HepG2 (cell line): ENCODE data around the gene CARHSP1. TPM values are rescaled to one million over a fixed set of nuclear protein-coding genes. Genes with fewer than 3 reads are reported as not detected.

ENCODE experiments used
- ESRRA ChIP-seq: sonication (generic); formaldehyde crosslinking; IDR thresholded peaks from 2 replicates; pipeline ENCODE4 v1.5.1; 2020; ENCODE audit warnings: mild to moderate bottlenecking, low read depth, missing genetic modification reagents
- GABPA ChIP-seq, 2 experiments: IDR thresholded peaks; 2 replicates each; pipeline ENCODE4 v1.6.1; 2011 to 2016; ENCODE audit warnings: low read depth in 2 of 2, low read length in 1 of 2, missing biosample characterization in 1 of 2, missing genetic modification characterization in 1 of 2
- GATAD1 ChIP-seq: IDR thresholded peaks from 2 replicates; pipeline ENCODE4 v1.6.1; 2016; ENCODE audit warnings: missing genetic modification reagents, missing compliant biosample characterization
- NFE2L2 ChIP-seq: fragments of 150-350 bp; IDR thresholded peaks from 2 replicates; pipeline ENCODE4 v1.6.1; 2014; ENCODE audit warnings: low read length
- PAX8 ChIP-seq: sonication (generic); formaldehyde crosslinking; IDR thresholded peaks from 2 replicates; pipeline ENCODE4 v1.8.0; 2022; ENCODE audit warnings: mild to moderate bottlenecking, missing genetic modification reagents, borderline replicate concordance
- STAG1 ChIP-seq: sonication (generic); formaldehyde crosslinking; IDR thresholded peaks from 2 replicates; pipeline ENCODE4 v1.4.0; 2020; ENCODE audit warnings: missing genetic modification reagents
- ZNF10 ChIP-seq: sonication (generic); formaldehyde crosslinking; IDR thresholded peaks from 2 replicates; pipeline ENCODE4 v1.4.0; 2020; ENCODE audit warnings: mild to moderate bottlenecking, low read depth, missing genetic modification reagents, borderline replicate concordance
- polyA plus RNA-seq, 8 experiments: library from polyadenylated mRNA; depleted of rRNA in 3 of 8; stranded (reverse) in 7 of 8; unstranded in 1 of 8; fragments of >200 nt; fragmentation: Illumina TruSeq in 4 of 8; extraction: Trizol in 4 of 8; gene quantifications; 2 replicates each; pipeline versions ENCODE4 v1.2.1 to v1.2.3, GENCODE V29; 2011 to 2016; ENCODE audit warnings: low read depth in 4 of 8, missing spikeins in 1 of 8, mixed read lengths in 1 of 8; ENCODE audit not compliant: insufficient read depth in 1 of 8
- total RNA-seq, 5 experiments: library from RNA; depleted of rRNA; stranded (reverse); fragments of >200 nt; fragmentation: Illumina TruSeq; extraction: Trizol; gene quantifications; 2 replicates each; pipeline ENCODE4 v1.2.3, GENCODE V29; 2016; ENCODE audit warnings: low read depth in 1 of 5
- TF ChIP-seq, protein P1 (sequence below): sonication (generic); formaldehyde crosslinking; IDR thresholded peaks from 2 replicates; pipeline ENCODE4 v1.4.0; 2020; ENCODE audit warnings: missing genetic modification reagents, borderline replicate concordance
- TF ChIP-seq, protein P2 (sequence below): sonication (generic); formaldehyde crosslinking; IDR thresholded peaks from 2 replicates; pipeline ENCODE4 v1.5.1; 2020; ENCODE audit warnings: mild to moderate bottlenecking, moderate library complexity, missing genetic modification reagents
- TF ChIP-seq, protein P3 (sequence below): sonication (generic); formaldehyde crosslinking; IDR thresholded peaks from 2 replicates; pipeline ENCODE4 v1.4.0; 2020; ENCODE audit warnings: missing genetic modification reagents; ENCODE audit errors: not compliant biosample characterization
- TF ChIP-seq, protein P4 (sequence below): sonication (generic); formaldehyde crosslinking; IDR thresholded peaks from 2 replicates; pipeline ENCODE4 v1.4.0; 2020; ENCODE audit warnings: missing genetic modification reagents, borderline replicate concordance
- TF ChIP-seq, protein P5 (sequence below): sonication (generic); formaldehyde crosslinking; conservative IDR thresholded peaks from 2 replicates; pipeline ENCODE4 v1.4.0; 2020; ENCODE audit warnings: mild to moderate bottlenecking, missing genetic modification reagents, moderate library complexity

Gene CARHSP1
- total and polyA plus RNA-seq, 2 of the 13 experiments (the other 11 are each of a cell fraction or from before 2014, with no cell fraction given) = 173 to 345 TPM

DNA sequence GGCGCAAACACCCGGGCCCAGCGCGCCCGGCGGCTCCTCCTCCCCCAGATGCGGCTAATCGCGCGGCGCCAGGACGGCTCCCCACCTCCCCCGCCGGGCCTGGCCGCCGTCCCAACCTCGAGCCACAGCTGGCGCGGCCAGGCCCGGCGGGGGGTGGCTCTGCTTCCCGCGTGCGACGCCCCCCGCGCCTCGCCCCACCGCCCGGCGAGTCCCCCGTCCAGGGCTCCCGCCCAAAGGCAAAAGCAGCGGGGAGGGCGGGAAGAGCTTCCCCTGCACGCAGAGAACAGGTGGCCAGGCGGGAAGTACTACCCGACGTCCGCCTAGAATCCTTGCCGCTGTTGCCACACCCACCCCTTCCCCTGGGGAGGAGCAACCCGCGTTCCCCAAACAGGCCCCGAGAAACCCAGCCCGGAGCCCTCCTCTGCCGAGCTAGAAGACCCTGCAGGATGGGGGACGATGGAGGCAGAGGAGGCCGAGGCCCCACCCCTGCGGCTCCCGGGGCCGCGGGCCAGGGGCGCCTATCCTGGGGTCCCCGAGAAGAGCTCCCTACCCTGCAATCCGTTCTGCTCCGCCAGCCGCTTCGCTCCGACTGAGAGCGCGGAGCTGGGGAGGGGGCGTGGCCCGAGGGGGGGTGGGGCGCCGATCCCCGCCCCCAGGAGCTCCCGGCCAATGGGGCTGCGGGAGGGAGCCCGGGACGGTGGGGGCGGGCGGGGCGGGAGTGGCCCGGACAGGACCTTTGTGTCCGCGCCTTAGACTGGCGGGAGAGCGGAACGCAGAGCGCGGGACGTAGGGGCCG lies at the start of gene CARHSP1 (continued):
- TF ChIP-seq, protein P1, sequence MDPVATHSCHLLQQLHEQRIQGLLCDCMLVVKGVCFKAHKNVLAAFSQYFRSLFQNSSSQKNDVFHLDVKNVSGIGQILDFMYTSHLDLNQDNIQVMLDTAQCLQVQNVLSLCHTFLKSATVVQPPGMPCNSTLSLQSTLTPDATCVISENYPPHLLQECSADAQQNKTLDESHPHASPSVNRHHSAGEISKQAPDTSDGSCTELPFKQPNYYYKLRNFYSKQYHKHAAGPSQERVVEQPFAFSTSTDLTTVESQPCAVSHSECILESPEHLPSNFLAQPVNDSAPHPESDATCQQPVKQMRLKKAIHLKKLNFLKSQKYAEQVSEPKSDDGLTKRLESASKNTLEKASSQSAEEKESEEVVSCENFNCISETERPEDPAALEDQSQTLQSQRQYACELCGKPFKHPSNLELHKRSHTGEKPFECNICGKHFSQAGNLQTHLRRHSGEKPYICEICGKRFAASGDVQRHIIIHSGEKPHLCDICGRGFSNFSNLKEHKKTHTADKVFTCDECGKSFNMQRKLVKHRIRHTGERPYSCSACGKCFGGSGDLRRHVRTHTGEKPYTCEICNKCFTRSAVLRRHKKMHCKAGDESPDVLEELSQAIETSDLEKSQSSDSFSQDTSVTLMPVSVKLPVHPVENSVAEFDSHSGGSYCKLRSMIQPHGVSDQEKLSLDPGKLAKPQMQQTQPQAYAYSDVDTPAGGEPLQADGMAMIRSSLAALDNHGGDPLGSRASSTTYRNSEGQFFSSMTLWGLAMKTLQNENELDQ (CRISPR knock-in tag) = no peak
- TF ChIP-seq, protein P2, sequence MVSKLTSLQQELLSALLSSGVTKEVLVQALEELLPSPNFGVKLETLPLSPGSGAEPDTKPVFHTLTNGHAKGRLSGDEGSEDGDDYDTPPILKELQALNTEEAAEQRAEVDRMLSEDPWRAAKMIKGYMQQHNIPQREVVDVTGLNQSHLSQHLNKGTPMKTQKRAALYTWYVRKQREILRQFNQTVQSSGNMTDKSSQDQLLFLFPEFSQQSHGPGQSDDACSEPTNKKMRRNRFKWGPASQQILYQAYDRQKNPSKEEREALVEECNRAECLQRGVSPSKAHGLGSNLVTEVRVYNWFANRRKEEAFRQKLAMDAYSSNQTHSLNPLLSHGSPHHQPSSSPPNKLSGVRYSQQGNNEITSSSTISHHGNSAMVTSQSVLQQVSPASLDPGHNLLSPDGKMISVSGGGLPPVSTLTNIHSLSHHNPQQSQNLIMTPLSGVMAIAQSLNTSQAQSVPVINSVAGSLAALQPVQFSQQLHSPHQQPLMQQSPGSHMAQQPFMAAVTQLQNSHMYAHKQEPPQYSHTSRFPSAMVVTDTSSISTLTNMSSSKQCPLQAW (CRISPR knock-in tag) = peak; percentile 73; the same call in 1 of the 2 replicates
- TF ChIP-seq, protein P3, sequence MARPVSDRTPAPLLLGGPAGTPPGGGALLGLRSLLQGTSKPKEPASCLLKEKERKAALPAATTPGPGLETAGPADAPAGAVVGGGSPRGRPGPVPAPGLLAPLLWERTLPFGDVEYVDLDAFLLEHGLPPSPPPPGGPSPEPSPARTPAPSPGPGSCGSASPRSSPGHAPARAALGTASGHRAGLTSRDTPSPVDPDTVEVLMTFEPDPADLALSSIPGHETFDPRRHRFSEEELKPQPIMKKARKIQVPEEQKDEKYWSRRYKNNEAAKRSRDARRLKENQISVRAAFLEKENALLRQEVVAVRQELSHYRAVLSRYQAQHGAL (CRISPR knock-in tag) = no peak
- TF ChIP-seq STAG1 (CRISPR knock-in tag) (no peak), ZNF10 (CRISPR knock-in tag) (no peak), NFE2L2 (no peak), GABPA (IDR thresholded peaks at IDR 0.05; ENCODE audit: low read depth, low read length) (no peak), GABPA (CRISPR knock-in tag; IDR thresholded peaks at IDR 0.05; ENCODE audit: low read depth) (no peak), PAX8 (no peak), GATAD1 (CRISPR knock-in tag) (peak; percentile 49; the same call in 1 of the 2 replicates), ESRRA (no peak; the same call in 1 of the 2 replicates)
- TF ChIP-seq, protein P4, sequence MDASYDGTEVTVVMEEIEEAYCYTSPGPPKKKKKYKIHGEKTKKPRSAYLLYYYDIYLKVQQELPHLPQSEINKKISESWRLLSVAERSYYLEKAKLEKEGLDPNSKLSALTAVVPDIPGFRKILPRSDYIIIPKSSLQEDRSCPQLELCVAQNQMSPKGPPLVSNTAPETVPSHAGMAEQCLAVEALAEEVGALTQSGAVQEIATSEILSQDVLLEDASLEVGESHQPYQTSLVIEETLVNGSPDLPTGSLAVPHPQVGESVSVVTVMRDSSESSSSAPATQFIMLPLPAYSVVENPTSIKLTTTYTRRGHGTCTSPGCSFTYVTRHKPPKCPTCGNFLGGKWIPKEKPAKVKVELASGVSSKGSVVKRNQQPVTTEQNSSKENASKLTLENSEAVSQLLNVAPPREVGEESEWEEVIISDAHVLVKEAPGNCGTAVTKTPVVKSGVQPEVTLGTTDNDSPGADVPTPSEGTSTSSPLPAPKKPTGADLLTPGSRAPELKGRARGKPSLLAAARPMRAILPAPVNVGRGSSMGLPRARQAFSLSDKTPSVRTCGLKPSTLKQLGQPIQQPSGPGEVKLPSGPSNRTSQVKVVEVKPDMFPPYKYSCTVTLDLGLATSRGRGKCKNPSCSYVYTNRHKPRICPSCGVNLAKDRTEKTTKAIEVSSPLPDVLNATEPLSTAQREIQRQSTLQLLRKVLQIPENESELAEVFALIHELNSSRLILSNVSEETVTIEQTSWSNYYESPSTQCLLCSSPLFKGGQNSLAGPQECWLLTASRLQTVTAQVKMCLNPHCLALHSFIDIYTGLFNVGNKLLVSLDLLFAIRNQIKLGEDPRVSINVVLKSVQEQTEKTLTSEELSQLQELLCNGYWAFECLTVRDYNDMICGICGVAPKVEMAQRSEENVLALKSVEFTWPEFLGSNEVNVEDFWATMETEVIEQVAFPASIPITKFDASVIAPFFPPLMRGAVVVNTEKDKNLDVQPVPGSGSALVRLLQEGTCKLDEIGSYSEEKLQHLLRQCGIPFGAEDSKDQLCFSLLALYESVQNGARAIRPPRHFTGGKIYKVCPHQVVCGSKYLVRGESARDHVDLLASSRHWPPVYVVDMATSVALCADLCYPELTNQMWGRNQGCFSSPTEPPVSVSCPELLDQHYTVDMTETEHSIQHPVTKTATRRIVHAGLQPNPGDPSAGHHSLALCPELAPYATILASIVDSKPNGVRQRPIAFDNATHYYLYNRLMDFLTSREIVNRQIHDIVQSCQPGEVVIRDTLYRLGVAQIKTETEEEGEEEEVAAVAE (CRISPR knock-in tag) = peak; percentile 75; the same call in 1 of the 2 replicates
- TF ChIP-seq, protein P5, sequence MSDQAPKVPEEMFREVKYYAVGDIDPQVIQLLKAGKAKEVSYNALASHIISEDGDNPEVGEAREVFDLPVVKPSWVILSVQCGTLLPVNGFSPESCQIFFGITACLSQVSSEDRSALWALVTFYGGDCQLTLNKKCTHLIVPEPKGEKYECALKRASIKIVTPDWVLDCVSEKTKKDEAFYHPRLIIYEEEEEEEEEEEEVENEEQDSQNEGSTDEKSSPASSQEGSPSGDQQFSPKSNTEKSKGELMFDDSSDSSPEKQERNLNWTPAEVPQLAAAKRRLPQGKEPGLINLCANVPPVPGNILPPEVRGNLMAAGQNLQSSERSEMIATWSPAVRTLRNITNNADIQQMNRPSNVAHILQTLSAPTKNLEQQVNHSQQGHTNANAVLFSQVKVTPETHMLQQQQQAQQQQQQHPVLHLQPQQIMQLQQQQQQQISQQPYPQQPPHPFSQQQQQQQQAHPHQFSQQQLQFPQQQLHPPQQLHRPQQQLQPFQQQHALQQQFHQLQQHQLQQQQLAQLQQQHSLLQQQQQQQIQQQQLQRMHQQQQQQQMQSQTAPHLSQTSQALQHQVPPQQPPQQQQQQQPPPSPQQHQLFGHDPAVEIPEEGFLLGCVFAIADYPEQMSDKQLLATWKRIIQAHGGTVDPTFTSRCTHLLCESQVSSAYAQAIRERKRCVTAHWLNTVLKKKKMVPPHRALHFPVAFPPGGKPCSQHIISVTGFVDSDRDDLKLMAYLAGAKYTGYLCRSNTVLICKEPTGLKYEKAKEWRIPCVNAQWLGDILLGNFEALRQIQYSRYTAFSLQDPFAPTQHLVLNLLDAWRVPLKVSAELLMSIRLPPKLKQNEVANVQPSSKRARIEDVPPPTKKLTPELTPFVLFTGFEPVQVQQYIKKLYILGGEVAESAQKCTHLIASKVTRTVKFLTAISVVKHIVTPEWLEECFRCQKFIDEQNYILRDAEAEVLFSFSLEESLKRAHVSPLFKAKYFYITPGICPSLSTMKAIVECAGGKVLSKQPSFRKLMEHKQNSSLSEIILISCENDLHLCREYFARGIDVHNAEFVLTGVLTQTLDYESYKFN (CRISPR knock-in tag) = no peak; the same call in 1 of the 2 replicates
